GM19397 (cell line): Measurements from ENCODE around the gene FRS2.
"Not testable (repeated sequence)": the region's sequence is repeated elsewhere in the genome, so short reads cannot be mapped to it uniquely, and the experiment has no call there.

Source experiments
- ATAC-seq: cut with Tn5 transposase; IDR thresholded peaks from one replicate; pipeline ENCODE4 v1.9.1; 2021; ENCODE audit warnings: mild to moderate bottlenecking, moderate library complexity; ENCODE audit not compliant: unreplicated experiment

Gene FRS2

DNA sequence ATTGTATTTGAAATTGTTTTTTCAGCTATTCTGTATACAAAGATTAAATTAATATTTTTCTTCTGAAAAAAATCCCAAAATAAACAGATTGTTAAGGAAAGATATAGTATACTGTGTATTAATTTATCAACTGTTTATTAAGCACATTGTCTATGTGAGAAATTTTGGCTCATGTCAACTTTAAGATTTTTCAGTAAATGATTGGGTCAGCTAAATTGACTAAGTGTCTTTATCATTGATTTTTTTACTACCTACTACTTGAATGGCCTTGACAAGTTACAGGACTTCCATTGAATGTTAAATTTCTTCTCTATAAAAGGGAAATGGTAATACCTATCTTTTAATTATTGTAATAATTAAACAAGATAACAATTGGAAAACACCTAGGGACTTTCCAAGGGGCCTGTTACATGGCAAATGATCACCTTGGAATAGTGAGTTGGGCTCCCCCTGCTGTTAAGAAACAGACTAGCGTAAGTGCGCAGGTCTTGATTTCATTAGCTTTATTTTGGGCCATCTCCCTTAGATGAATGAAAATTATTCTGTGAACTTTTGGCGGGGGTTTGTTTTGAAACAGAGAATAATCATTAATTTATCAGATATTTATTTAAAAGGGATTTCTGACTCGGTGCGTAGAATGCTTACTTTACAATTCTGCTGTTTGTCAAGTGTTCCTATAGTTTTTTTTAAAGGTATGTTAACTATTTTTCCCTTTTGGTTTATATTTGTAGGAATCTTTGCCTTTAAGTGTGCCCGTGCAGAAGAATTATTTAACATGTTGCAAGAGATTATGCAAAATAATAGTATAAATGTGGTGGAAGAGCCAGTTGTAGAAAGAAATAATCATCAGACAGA, 100.6 kb downstream of the FRS2 start:
- ATAC-seq = peak; percentile 79

GRCh38 chr12:69575346-69575745, 105.2 kb downstream of the FRS2 start:
- no peak for ATAC-seq

DNA sequence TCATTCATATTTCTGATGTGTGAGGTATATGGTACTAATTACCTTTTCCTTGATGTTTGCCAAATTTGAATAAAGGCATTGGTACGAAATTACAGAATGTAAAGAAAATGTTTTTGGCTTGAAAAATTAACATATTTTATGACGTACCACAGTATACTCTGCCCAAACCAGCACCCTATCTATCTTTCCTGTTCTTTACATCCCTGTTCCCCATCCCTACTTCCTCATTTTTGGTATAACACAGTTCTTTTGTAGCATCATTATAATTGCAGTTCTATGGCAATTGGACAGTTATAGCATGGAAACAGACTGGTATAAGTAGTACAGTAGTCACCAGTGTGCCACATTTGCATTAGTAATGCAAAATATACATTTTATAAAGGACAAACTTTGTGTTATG, 108.1 kb downstream of the FRS2 start:
- ATAC-seq = no peak

GRCh38 chr12:69579029-69579428, 108.8 kb downstream of the FRS2 start:
- ATAC-seq = no peak

DNA sequence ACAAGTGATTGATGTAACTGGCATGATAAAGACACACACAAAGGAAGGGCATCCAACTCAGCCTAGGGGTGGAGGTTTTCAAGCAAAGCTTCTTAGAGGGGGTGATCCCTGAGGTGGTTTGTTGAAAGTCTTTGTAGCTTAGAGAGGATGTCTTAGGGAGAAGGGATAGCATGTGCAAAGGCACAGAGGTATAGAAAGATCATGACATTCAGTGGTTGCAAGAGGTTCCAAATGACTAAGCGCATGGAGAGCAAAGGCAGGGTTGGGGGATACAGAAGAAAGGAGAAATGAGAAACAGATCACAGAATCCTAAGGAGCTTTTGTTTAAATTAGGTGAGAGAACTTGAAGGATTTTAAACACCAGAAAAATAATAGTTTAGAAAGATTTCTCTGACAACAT, 109.9 kb downstream of the FRS2 start:
- no peak for ATAC-seq

GRCh38 chr12:69583203-69583602, 113.0 kb downstream of the FRS2 start:
- ATAC-seq = no peak

DNA sequence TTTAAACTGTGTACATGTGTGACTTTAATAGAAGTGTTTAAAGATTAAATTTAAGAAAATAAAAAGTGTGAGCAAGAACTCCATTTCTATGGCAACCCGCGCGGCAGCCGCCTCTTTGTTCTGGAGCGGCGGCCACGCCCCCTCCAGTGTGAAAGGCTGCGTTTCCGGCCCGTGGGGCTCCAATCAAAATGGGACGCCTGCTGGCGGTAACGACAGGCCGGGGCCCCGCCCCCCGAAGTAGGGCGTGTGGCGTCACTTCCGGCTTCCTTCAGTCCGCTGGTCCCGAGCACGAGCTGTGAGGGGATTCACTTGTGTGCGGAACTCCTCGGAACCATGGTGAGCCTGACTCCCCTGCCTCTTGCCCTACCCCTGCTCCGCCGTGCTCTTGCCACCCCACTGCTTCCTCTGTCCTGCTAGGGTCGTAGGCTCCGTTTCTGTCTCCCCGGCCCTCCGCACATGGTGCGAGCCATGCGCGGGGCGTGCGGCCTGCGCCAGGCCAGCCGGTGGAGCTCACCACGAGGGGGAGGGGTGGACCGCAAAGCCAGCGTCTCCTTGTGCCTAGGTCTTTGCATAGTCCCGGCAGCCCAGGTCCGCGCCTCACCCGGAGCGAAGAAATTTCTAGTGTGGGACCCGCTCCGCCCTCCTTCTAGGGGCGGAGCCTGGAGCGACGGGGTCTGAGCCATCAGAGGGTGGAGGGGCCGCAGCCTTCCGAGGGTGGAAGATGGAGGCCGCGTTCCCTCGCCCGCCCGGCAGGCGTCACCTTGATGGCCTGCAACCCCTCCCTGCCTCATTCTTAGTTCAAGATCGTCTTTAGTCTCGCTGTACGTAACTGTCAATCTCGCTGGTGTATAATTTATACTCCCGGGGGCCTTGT, 115.2 kb downstream of the FRS2 start, which contains the start of gene CCT2:
CCT2 (plus strand) TSS at position 271 of the 874 bp plus-strand sequence; CDS start at position 334, 63 bp downstream.
- ATAC-seq = peak; percentile 96

- no peak for ATAC-seq
Observed at GRCh38 chr12:69588527-69588926, 118.3 kb downstream of the FRS2 start.

- no peak for ATAC-seq
Observed at GRCh38 chr12:69589082-69589481, 118.9 kb downstream of the FRS2 start.

DNA sequence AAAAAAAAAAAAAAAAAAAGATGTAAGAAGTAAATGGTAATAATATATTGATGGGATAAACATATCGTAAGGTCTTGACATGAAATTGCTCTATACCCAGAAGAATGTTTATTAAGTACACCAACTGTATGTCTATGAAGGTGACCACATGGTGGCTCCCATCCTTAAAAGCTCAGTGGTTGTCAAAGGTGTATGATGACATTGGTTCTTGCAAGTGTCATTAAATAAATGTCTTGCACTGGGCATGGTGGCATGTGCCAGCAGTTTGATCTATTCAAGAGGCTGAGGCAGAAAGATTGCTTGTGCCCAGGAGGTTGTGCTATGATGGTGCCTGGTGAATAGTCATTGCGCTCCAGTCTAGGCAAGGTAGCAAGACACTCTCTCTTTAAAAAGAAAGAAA, 125.5 kb downstream of the FRS2 start:
- ATAC-seq = no peak

GRCh38 chr12:69598174-69598753, 128.1 kb downstream of the FRS2 start:
- ATAC-seq = no peak

GRCh38 chr12:69600804-69601203, 130.6 kb downstream of the FRS2 start:
- ATAC-seq = no peak

- no peak for ATAC-seq
Observed at GRCh38 chr12:69601962-69602685, 131.9 kb downstream of the FRS2 start.

DNA sequence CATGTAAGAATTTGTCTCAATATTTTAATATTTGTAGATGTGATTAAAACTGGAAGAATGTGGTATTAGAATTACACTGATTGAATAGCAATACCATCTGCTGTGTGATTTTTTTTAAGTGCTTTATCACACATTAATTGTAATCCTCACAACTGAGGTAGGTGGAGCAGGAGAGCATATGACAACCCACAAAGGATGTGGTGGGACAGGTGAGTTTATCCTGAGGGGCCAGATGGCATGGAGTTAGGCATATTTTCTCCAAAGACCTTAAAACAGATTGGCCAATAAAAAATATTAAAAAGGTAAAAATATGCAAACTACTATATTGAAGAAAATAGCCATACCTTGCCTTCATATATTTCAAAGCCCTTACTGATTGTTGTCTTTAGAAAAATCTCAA, 132.8 kb downstream of the FRS2 start:
- ATAC-seq = no peak

DNA sequence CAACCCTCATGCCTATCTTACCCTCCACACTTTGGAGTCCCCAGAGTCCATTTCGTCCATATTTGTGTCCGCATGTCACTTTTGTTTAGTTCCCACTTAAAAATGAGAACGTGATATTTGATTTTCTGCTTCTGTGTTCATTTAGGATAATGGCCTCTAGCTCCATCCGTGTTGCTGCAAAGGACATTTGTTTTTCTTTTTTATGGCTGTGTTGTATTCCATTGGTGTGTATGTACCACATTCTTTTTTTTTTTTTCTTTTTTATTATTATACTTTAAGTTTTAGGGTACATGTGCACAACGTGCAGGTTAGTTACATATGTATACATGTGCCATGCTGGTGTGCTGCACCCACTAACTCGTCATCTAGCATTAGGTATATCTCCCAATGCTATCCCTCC, 133.4 kb downstream of the FRS2 start:
- not testable (repeated sequence) for ATAC-seq

DNA sequence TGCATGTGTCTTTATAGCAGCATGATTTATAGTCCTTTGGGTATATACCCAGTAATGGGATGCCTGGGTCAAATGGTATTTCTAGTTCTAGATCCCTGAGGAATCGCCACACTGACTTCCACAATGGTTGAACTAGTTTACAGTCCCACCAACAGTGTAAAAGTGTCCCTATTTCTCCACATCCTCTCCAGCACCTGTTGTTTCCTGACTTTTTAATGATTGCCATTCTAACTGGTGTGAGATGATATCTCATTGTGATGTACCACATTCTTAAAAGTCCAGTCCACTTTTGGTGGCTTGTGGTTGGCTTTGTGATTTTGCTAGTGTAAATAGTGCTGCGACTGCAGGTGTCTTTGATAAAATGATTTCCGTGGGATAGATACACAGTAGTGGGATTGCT, 134.1 kb downstream of the FRS2 start:
- not testable (repeated sequence) for ATAC-seq

GRCh38 chr12:69608114-69608513, 137.9 kb downstream of the FRS2 start:
- ATAC-seq = no peak

DNA sequence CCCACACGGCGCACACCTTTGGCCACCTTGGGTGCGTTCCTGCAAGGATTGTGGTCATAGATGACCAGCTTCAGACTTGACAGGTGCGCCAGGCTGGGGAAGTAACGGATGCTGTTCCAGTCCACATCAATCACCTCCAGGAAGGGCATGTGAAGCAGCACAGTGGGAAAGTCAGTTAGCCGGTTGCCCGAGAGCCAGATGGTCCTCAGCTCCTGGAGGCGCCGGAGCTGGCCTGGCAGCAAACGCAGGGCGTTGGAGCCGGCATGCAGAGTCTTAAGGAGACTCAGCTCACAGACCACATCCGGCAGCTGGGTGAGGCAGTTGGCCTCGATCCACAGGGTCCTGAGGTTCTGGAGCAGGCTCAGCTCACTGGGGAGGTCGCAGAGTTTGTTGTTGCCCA, 139.9 kb downstream of the FRS2 start:
- ATAC-seq = no peak

GRCh38 chr12:69610729-69611128, 140.5 kb downstream of the FRS2 start, which contains the start of gene LRRC10:
Gene LRRC10, minus strand, starts transcription at chr12:69610907. Its CDS starts 69 bp downstream, at chr12:69610838.
- ATAC-seq = no peak

GRCh38 chr12:69613351-69613750, 143.2 kb downstream of the FRS2 start:
- no peak for ATAC-seq

GRCh38 chr12:69616025-69616424, 145.8 kb downstream of the FRS2 start:
- ATAC-seq = no peak
